ENCODE data around the gene GRHL1.

DNA sequence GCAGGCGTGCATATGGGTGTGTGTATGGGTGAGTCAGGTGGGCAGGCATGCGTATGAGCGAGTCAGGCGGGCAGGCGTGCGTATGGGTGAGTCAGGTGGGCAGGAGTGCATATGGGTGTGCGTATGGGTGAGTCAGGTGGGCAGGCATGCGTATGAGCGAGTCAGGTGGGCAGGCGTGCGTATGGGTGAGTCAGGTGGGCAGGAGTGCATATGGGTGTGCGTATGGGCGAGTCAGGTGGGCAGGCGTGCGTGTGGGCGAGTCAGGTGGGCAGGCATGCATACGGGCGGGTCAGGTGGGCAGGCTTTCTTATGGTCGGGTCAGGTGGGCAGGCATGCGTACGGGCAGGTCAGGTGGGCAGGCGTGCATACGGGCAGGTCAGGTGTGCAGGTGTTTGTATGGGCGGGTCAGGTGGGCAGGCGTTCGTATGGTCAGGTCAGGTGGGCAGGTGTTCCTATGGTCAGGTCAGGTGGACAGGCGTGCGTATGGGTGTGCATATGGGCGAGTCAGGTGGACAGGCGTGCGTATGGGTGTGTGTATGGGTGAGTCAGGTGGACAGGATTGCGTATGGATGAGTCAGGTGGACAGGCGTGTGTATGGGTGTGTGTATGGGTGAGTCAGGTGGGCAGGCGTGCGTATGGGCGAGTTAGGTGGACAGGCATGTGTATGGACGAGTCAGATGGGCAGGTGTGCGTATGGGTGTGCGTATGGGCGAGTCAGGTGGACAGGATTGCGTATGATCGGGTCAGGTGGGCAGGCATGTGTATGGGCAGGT is 63.1 kb downstream of the GRHL1 start:
- TF ChIP-seq, protein P1, sequence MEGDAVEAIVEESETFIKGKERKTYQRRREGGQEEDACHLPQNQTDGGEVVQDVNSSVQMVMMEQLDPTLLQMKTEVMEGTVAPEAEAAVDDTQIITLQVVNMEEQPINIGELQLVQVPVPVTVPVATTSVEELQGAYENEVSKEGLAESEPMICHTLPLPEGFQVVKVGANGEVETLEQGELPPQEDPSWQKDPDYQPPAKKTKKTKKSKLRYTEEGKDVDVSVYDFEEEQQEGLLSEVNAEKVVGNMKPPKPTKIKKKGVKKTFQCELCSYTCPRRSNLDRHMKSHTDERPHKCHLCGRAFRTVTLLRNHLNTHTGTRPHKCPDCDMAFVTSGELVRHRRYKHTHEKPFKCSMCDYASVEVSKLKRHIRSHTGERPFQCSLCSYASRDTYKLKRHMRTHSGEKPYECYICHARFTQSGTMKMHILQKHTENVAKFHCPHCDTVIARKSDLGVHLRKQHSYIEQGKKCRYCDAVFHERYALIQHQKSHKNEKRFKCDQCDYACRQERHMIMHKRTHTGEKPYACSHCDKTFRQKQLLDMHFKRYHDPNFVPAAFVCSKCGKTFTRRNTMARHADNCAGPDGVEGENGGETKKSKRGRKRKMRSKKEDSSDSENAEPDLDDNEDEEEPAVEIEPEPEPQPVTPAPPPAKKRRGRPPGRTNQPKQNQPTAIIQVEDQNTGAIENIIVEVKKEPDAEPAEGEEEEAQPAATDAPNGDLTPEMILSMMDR (IDR thresholded peaks at IDR 0.05) = no peak
- no peak for TF ChIP-seq POLR2A (IDR thresholded peaks at IDR 0.05)

Measured in testis (tissue), 2 donors.